Neuronal stem cell (in vitro differentiated cells): ENCODE measurements around the gene FIGN.

Experiments
- DNase-seq: peaks from one replicate; pipeline ENCODE4 v3.0.0-alpha.2; 2013; ENCODE audit warnings: low spot score
- H2AFZ ChIP-seq: one replicate; pipeline ENCODE4 v1.6.1; 2013; ENCODE audit warnings: mild to moderate bottlenecking, low read length, inconsistent platforms
- H2AK5ac ChIP-seq: 2 replicates; pipeline ENCODE4 v1.6.1; 2013; ENCODE audit warnings: low read depth, mild to moderate bottlenecking, inconsistent platforms, low read length, moderate library complexity, mixed read lengths
- H2BK120ac ChIP-seq: 2 replicates; pipeline ENCODE4 v1.6.1; 2013; ENCODE audit warnings: low read depth, mild to moderate bottlenecking, inconsistent platforms, low read length, moderate library complexity, mixed read lengths
- H2BK12ac ChIP-seq: one replicate; pipeline ENCODE4 v1.6.1; 2013; ENCODE audit warnings: low read length, inconsistent platforms
- H2BK15ac ChIP-seq: 2 replicates; pipeline ENCODE4 v1.6.1; 2013; ENCODE audit warnings: mild to moderate bottlenecking, low read length, inconsistent platforms, mixed read lengths
- H2BK5ac ChIP-seq: one replicate; pipeline ENCODE4 v1.6.1; 2013; ENCODE audit warnings: inconsistent platforms, mild to moderate bottlenecking, low read length, moderate library complexity
- H3K14ac ChIP-seq: one replicate; pipeline ENCODE4 v1.6.1; 2013; ENCODE audit warnings: low read length, inconsistent platforms
- H3K18ac ChIP-seq: 2 replicates; pipeline ENCODE4 v1.6.1; 2013; ENCODE audit warnings: low read length, inconsistent platforms
- H3K23ac ChIP-seq: 2 replicates; pipeline ENCODE4 v1.6.1; 2013; ENCODE audit warnings: low read depth, mild to moderate bottlenecking, mixed read lengths, low read length, inconsistent platforms; ENCODE audit not compliant: poor library complexity
- H3K27ac ChIP-seq: replicated peaks from 3 replicates; pipeline ENCODE4 v1.5.1; 2013; ENCODE audit warnings: low read length, inconsistent platforms
- H3K27me3 ChIP-seq, 3 experiments: 2 replicates each; pipeline ENCODE4 v1.6.1; 2013; ENCODE audit warnings: low read length in 3 of 3, mild to moderate bottlenecking in 2 of 3, inconsistent platforms in 1 of 3, low read depth in 1 of 3, mixed read lengths in 1 of 3, moderate library complexity in 1 of 3; ENCODE audit not compliant: control insufficient read depth in 3 of 3, insufficient read depth in 3 of 3
- H3K36me3 ChIP-seq, 2 donors: replicated peaks in 1 of 2; 2 replicates each; pipeline ENCODE4 v1.6.1; 2013; ENCODE audit warnings: low read length in 2 of 2; ENCODE audit not compliant: control insufficient read depth in 2 of 2, insufficient read depth in 2 of 2
- H3K4ac ChIP-seq: 2 replicates; pipeline ENCODE4 v1.6.1; 2013; ENCODE audit warnings: inconsistent platforms, mild to moderate bottlenecking, low read length, moderate library complexity
- H3K4me1 ChIP-seq, 2 donors: 1 replicate in 1 of 2; 2 replicates in 1 of 2; pipeline ENCODE4 v1.6.1; 2013; ENCODE audit warnings: low read length in 2 of 2, low read depth in 1 of 2; ENCODE audit not compliant: control insufficient read depth in 2 of 2, insufficient read depth in 1 of 2
- H3K4me2 ChIP-seq: one replicate; pipeline ENCODE4 v1.6.1; 2013; ENCODE audit warnings: mild to moderate bottlenecking, low read length, inconsistent platforms; ENCODE audit not compliant: insufficient read depth, poor library complexity, severe bottlenecking
- H3K4me3 ChIP-seq, 2 donors: 2 replicates each; pipeline ENCODE4 v1.5.1; 2013; ENCODE audit warnings: low read length in 2 of 2, mild to moderate bottlenecking in 2 of 2, inconsistent platforms in 1 of 2, moderate library complexity in 1 of 2
- H3K79me1 ChIP-seq: one replicate; pipeline ENCODE4 v1.6.1; 2013; ENCODE audit warnings: low read depth, mild to moderate bottlenecking, inconsistent platforms, low read length, moderate library complexity
- H3K9ac ChIP-seq: one replicate; pipeline ENCODE4 v1.6.1; 2013; ENCODE audit warnings: mild to moderate bottlenecking, low read depth, low read length, inconsistent platforms; ENCODE audit not compliant: poor library complexity
- H3K9me3 ChIP-seq, 2 donors: replicated peaks in 1 of 2; 2 replicates each; pipeline versions ENCODE3 to v1.6.1; 2013; ENCODE audit warnings: low read length in 2 of 2, mild to moderate bottlenecking in 2 of 2, inconsistent platforms in 1 of 2, low read depth in 1 of 2, mixed read lengths in 1 of 2, moderate library complexity in 1 of 2; ENCODE audit not compliant: control insufficient read depth in 2 of 2, insufficient read depth in 1 of 2
- H4K8ac ChIP-seq: one replicate; pipeline ENCODE4 v1.6.1; 2013; ENCODE audit warnings: low read depth, mild to moderate bottlenecking, inconsistent platforms, low read length, moderate library complexity
- H4K91ac ChIP-seq: one replicate; pipeline ENCODE4 v1.6.1; 2013; ENCODE audit warnings: low read length, low read depth, mild to moderate bottlenecking, inconsistent platforms; ENCODE audit not compliant: poor library complexity
- WGBS, 2 donors: extraction: QIAGEN DNeasy Blood & Tissue Kit; methylation state at CpG; one replicate each; pipeline ENCODE4 v1.1.7; 2013; ENCODE audit warnings: missing lambda C conversion rate in 2 of 2, mixed read lengths in 1 of 2; ENCODE audit not compliant: insufficient read length in 2 of 2, insufficient replicate concordance in 1 of 2; ENCODE audit errors: extremely low coverage in 2 of 2; 5-methylcytosine and 5-hydroxymethylcytosine counted together

FIGN gene

GRCh38 chr2:163565192-163565591, 170.6 kb downstream of the FIGN start:
- WGBS, 2 donors: no CpG with 5 or more reads among the region's 1 CpG
- no peak overlapping the region for H4K91ac ChIP-seq
- no peak overlapping the region for H3K4me3 ChIP-seq
- H3K27me3 ChIP-seq: no peaks in the 10 kb centered on the region
- no peaks in the 10 kb centered on the region for H3K79me1 ChIP-seq
- no peak overlapping the region for H3K14ac ChIP-seq
- H2BK5ac ChIP-seq: no peak overlapping the region
- no peak overlapping the region for H4K8ac ChIP-seq
- H2BK120ac ChIP-seq: no peak overlapping the region
- H3K4ac ChIP-seq: no peak overlapping the region
- no peak overlapping the region for H3K18ac ChIP-seq
- DNase-seq: no peak
- H3K4me1 ChIP-seq: peaks cover 0 to 2% of the 10 kb centered on the region in 2 donors
- no peak overlapping the region for H2BK15ac ChIP-seq
- H3K36me3 ChIP-seq: no peaks in the 10 kb centered on the region
- peaks cover 0 to 1% of the 10 kb centered on the region in 2 donors for H3K9me3 ChIP-seq
- no peak overlapping the region for H3K27ac ChIP-seq
- no peak overlapping the region for H3K23ac ChIP-seq
- no peak overlapping the region for H2AK5ac ChIP-seq
- H2BK12ac ChIP-seq: no peak overlapping the region
- H3K9ac ChIP-seq: no peak overlapping the region
- no peak overlapping the region for H3K4me2 ChIP-seq
- H2AFZ ChIP-seq: no peak overlapping the region

GRCh38 chr2:163564236-163564635, 171.6 kb downstream of the FIGN start:
- Histone ChIP-seq H2BK12ac (no peak overlapping the region), H3K4me3 (no peak overlapping the region), H3K4me2 (no peak overlapping the region), H2BK120ac (no peak overlapping the region), H4K8ac (no peak overlapping the region), H2BK5ac (no peak overlapping the region), H3K9ac (no peak overlapping the region), H2BK15ac (no peak overlapping the region), H3K4me1 (peaks cover 0 to 2% of the 10 kb centered on the region in 2 donors), H2AFZ (no peak overlapping the region), H3K14ac (no peak overlapping the region), H3K9me3 (peaks cover 0 to 1% of the 10 kb centered on the region in 2 donors), H3K27ac (no peak overlapping the region), H3K27me3 (no peaks in the 10 kb centered on the region), H2AK5ac (no peak overlapping the region), H4K91ac (no peak overlapping the region), H3K36me3 (no peaks in the 10 kb centered on the region), H3K79me1 (no peaks in the 10 kb centered on the region), H3K23ac (no peak overlapping the region), H3K4ac (no peak overlapping the region), H3K18ac (no peak overlapping the region)
- no peak for DNase-seq

GRCh38 chr2:163563336-163563735, 172.5 kb downstream of the FIGN start:
- no peak for DNase-seq
- H3K4me2 ChIP-seq: no peak overlapping the region
- peaks cover 0 to 1% of the 10 kb centered on the region in 2 donors for H3K9me3 ChIP-seq
- no peaks in the 10 kb centered on the region for H3K27me3 ChIP-seq
- no peak overlapping the region for H3K9ac ChIP-seq
- no peak overlapping the region for H4K91ac ChIP-seq
- no peak overlapping the region for H3K4me3 ChIP-seq
- peaks cover 2 to 6% of the 10 kb centered on the region in 2 donors for H3K4me1 ChIP-seq
- H2BK12ac ChIP-seq: no peak overlapping the region
- no peak overlapping the region for H2AFZ ChIP-seq
- no peak overlapping the region for H3K18ac ChIP-seq
- H3K27ac ChIP-seq: no peak overlapping the region
- no peak overlapping the region for H2BK5ac ChIP-seq
- no peak overlapping the region for H2BK120ac ChIP-seq
- H3K14ac ChIP-seq: no peak overlapping the region
- no peak overlapping the region for H2BK15ac ChIP-seq
- no peak overlapping the region for H2AK5ac ChIP-seq
- H4K8ac ChIP-seq: no peak overlapping the region
- WGBS, 2 donors: no CpG with 5 or more reads among the region's 3 CpGs
- H3K4ac ChIP-seq: no peak overlapping the region
- no peak overlapping the region for H3K23ac ChIP-seq
- no peaks in the 10 kb centered on the region for H3K79me1 ChIP-seq
- H3K36me3 ChIP-seq: no peaks in the 10 kb centered on the region

GRCh38 chr2:163558251-163559021, 177.4 kb downstream of the FIGN start:
- no CpG with 5 or more reads among the region's 8 CpGs for WGBS, 2 donors
- peak overlapping the region; percentile 46 for H3K18ac ChIP-seq

More at GRCh38 chr2:163558251-163559021, 177.4 kb downstream of the FIGN start:
- Histone ChIP-seq H3K4me1 (peaks cover 2 to 7% of the 10 kb centered on the region in 2 donors), H4K91ac (no peak overlapping the region), H2AK5ac (no peak overlapping the region), H3K79me1 (no peaks in the 10 kb centered on the region), H3K4me2 (no peak overlapping the region), H3K14ac (no peak overlapping the region), H2AFZ (peak overlapping the region; percentile 70), H2BK12ac (no peak overlapping the region), H3K4me3 (no peak overlapping the region), H3K27ac (peak overlapping the region; percentile 80), H4K8ac (no peak overlapping the region), H3K9me3 (no peaks in the 10 kb centered on the region), H3K9ac (no peak overlapping the region), H2BK5ac (no peak overlapping the region), H2BK15ac (no peak overlapping the region), H3K4ac (no peak overlapping the region), H3K27me3 (no peaks in the 10 kb centered on the region), H2BK120ac (no peak overlapping the region), H3K23ac (no peak overlapping the region), H3K36me3 (no peaks in the 10 kb centered on the region)
- DNase-seq: peak; percentile 35
